ENCODE measurements around the gene NME4.

Gene NME4

DNA sequence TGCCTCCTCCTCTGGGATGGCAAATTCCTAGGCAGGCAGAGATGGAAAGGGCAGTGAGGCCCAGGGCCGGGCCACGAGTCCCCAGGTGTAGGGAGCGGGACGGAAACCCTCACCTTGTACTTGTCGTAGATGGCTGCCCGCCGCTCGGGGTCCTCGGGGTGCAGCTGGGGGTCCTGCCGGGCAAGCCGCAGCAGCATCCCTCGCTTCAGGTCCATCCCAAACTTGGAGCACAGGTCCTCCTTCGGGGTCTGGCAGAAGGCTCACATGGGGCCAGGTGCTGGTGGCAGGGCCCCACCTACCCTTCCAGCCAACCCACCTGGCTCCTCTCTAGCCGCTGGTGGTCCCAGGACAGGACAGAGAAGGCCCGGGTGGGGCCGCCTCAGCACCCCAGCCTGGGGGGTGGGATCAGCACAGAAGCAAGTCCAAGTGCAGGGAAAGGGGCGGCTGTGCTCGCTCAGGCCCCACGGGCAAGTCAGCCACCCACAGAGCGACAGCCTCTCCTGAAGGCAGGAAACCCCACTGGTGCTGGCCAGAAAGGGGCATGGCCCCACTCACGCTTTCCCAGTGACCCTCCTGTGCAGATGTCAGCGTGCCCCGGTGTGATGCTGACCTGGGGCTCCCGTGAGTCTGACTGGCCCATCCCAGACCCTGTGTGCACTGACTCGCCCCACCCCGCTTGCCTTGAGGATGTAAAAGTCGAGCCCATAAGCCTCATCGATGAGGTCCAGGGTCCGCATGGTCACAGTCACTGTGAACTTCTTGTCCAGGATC is 28.4 kb upstream of the NME4 start:
- peaks cover 13% of the 10 kb centered on the region for H3K4me1 Mint-ChIP-seq
- TF ChIP-seq CTCF (IDR thresholded peaks at IDR 0.05; ENCODE audit: unreplicated experiment in 3 of 3) = no peak
- H3K27ac Mint-ChIP-seq = no peak overlapping the region
- no peaks in the 10 kb centered on the region for H3K9me3 Mint-ChIP-seq
- no peak overlapping the region for H3K4me3 Mint-ChIP-seq
- H3K36me3 Mint-ChIP-seq (ENCODE audit: low read depth) = peaks cover 11% of the 10 kb centered on the region
- no peaks in the 10 kb centered on the region for H3K27me3 Mint-ChIP-seq (ENCODE audit: low read depth)

DNA sequence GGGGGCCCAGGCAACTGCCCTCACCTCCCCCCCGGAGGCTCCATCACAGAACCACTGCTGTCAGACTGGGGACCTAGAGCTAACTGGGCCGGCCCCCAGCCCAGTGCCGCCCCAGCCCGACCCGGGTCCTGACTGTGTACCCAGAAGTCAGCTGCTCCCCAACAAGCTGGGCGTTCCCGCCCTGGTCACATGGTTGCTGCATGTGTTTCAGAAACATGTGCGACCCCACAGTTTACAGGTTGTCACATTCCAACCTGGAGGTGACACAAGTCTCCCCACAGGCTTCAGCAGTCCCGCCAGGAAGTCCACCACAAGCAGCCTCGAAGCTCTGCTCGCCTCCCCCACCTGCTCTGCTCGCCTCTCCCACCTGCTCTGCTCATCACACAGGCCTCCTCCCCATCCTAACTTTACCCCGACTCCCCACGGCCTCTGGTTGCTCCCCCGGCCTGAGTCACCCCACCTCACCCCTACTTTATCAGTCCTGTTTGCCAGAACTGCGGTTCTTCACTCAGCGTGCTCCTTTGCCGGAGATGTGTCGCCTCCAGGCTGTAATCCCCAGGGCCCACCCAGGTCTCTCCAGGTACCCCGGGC is 27.6 kb upstream of the NME4 start:
- H3K27ac Mint-ChIP-seq = no peak overlapping the region
- no peak for TF ChIP-seq CTCF (IDR thresholded peaks at IDR 0.05; ENCODE audit: unreplicated experiment in 3 of 3)
- peaks cover 11% of the 10 kb centered on the region for H3K36me3 Mint-ChIP-seq (ENCODE audit: low read depth)
- H3K9me3 Mint-ChIP-seq = no peaks in the 10 kb centered on the region
- H3K4me1 Mint-ChIP-seq = peaks cover 13% of the 10 kb centered on the region
- H3K4me3 Mint-ChIP-seq = peak overlapping the region; percentile 71 to 76 (median 75)
- no peaks in the 10 kb centered on the region for H3K27me3 Mint-ChIP-seq (ENCODE audit: low read depth)

GRCh38 chr16:369866-370436 is 27.0 kb upstream of the NME4 start:
- Mint-ChIP-seq H3K27ac (peak overlapping the region; percentile 92 to 94 (median 92)), H3K4me1 (peaks cover 13% of the 10 kb centered on the region), H3K36me3 (ENCODE audit: low read depth) (peaks cover 11% of the 10 kb centered on the region), H3K27me3 (ENCODE audit: low read depth) (no peaks in the 10 kb centered on the region), H3K4me3 (peak overlapping the region; percentile 76 to 89 (median 85)), H3K9me3 (no peaks in the 10 kb centered on the region)
- no peak for TF ChIP-seq CTCF (IDR thresholded peaks at IDR 0.05; ENCODE audit: unreplicated experiment in 3 of 3)

DNA sequence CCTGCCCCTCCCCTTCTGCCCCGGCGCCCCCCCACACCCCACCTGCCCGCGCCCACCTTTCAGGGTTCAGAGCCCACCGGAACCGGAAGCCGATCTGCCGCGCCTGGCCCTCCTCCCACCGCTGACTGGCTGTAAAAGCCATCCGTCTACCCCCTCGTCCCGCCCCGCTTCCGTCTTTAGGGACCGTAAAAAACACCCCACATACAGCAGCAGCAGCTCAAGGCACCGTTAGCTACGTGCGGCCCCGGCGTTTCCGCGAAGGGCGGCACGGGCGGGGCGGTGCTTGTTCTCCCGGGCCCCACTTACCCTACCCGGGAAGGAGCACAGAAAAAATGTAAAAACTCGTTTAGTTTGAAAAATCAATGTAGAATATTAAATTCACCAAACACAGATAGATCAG is 26.6 kb upstream of the NME4 start, which contains the start of gene MRPL28:
TSS of gene MRPL28 (minus strand) at position 96 of the 400 bp plus-strand sequence. CDS start 320 bp downstream, outside the sequence.
- TF ChIP-seq CTCF (IDR thresholded peaks at IDR 0.05; ENCODE audit: unreplicated experiment in 3 of 3) = no peak
- Mint-ChIP-seq H3K4me1 (peaks cover 13% of the 10 kb centered on the region), H3K4me3 (peak within 1 kb of the TSS; percentile 85 to 89 (median 88)), H3K9me3 (no peaks in the 10 kb centered on the region), H3K27ac (peak within 1 kb of the TSS; percentile 92 to 94 (median 92)), H3K27me3 (ENCODE audit: low read depth) (no peaks in the 10 kb centered on the region), H3K36me3 (ENCODE audit: low read depth) (peaks cover 11% of the 10 kb centered on the region)

DNA sequence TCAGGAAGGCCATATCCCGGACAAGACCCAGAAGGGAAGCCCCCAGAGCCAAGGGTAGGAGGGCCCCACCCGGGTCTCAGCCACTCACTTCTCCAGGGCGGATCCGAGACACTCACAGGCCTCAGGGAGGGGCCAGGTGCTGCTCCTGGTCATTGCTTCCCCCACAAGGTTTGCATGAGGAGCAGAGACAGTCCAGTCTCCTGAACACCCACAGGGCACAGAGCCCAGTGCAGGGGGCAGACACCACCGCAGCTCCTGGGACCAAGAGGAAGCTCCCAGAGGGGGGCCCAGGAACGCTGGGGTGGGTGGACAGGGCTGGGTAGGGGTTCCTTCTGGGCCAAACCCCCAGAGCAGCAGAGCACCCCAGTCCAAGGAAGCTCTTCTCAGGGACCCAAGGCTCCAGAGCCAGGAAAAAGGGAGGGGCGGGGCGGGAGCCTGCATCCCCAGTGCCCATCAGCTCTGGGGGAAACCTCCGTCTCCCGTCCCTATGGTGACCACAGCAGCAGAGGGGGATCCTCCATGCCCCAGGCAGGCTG is 26.0 kb upstream of the NME4 start:
- no peaks in the 10 kb centered on the region for H3K27me3 Mint-ChIP-seq (ENCODE audit: low read depth)
- peak overlapping the region; percentile 85 to 89 (median 88) for H3K4me3 Mint-ChIP-seq
- peaks cover 13% of the 10 kb centered on the region for H3K4me1 Mint-ChIP-seq
- H3K9me3 Mint-ChIP-seq = no peaks in the 10 kb centered on the region
- no peak for TF ChIP-seq CTCF (IDR thresholded peaks at IDR 0.05; ENCODE audit: unreplicated experiment in 3 of 3)
- peak overlapping the region; percentile 92 to 94 (median 92) for H3K27ac Mint-ChIP-seq
- peaks cover 11% of the 10 kb centered on the region for H3K36me3 Mint-ChIP-seq (ENCODE audit: low read depth)
